Smooth muscle cell (in vitro differentiated cells): ENCODE measurements around the gene FZD4. TPM values are rescaled to one million over a fixed set of nuclear protein-coding genes. Genes with fewer than 3 reads are reported as not detected.

Source experiments
- DNase-seq: peaks from one replicate; lab custom pipeline; 2025; ENCODE audit not compliant: unreplicated experiment; lab: John Stamatoyannopoulos, UW
- H2AFZ ChIP-seq: fragments of 200-600 bp; sonication (generic); 2 replicates; pipeline ENCODE4 v1.6.0; 2016; ENCODE audit warnings: antibody characterized with exemption, low read depth, mild to moderate bottlenecking
- H3F3A ChIP-seq: fragments of 200-600 bp; sonication (generic); 2 replicates; pipeline ENCODE4 v1.6.0; 2017; ENCODE audit warnings: antibody characterized with exemption, low read depth
- H3K27ac ChIP-seq: fragments of 200-600 bp; sonication (generic); 2 replicates; pipeline ENCODE4 v1.5.1; 2016; ENCODE audit warnings: low read depth, mild to moderate bottlenecking
- H3K27me3 ChIP-seq: fragments of 200-600 bp; sonication (generic); 2 replicates; pipeline ENCODE4 v1.6.1; 2016; ENCODE audit warnings: low read depth, mild to moderate bottlenecking
- H3K36me3 ChIP-seq: fragments of 200-600 bp; sonication (generic); 2 replicates; pipeline ENCODE4 v1.5.1; 2016; ENCODE audit warnings: low read depth
- H3K4me1 ChIP-seq: fragments of 200-600 bp; sonication (generic); 2 replicates; pipeline ENCODE4 v1.5.1; 2016; ENCODE audit warnings: low read depth
- H3K4me2 ChIP-seq: fragments of 200-600 bp; sonication (generic); 2 replicates; pipeline ENCODE4 v1.6.0; 2016; ENCODE audit warnings: mild to moderate bottlenecking
- H3K4me3 ChIP-seq: fragments of 200-600 bp; sonication (generic); 2 replicates; pipeline ENCODE4 v1.5.1; 2016; ENCODE audit warnings: mild to moderate bottlenecking
- H3K79me2 ChIP-seq: fragments of 200-600 bp; sonication (generic); 2 replicates; pipeline ENCODE4 v1.6.0; 2016; ENCODE audit warnings: low read depth, mild to moderate bottlenecking
- H3K9ac ChIP-seq: fragments of 200-600 bp; sonication (generic); 2 replicates; pipeline ENCODE4 v1.6.0; 2016; ENCODE audit warnings: low read depth
- H3K9me3 ChIP-seq: fragments of 200-600 bp; sonication (generic); replicated peaks from 2 replicates; pipeline ENCODE4 v1.5.1; 2016; ENCODE audit warnings: low read depth
- H4K20me1 ChIP-seq: fragments of 200-600 bp; sonication (generic); 2 replicates; pipeline ENCODE4 v1.6.0; 2016; ENCODE audit warnings: low read depth
- CTCF ChIP-seq: fragments of 200-600 bp; sonication (generic); IDR thresholded peaks from 2 replicates; pipeline ENCODE4 v1.5.1; 2017; ENCODE audit warnings: borderline replicate concordance, mild to moderate bottlenecking, antibody characterized with exemption; ENCODE audit not compliant: insufficient read depth, poor library complexity, severe bottlenecking
- WGBS: methylation state at CpG from one replicate; pipeline ENCODE4 v1.1.7; 2016; ENCODE audit warnings: low lambda C conversion rate; 5-methylcytosine and 5-hydroxymethylcytosine counted together
- polyA plus RNA-seq: library from polyadenylated mRNA; unstranded; fragments of >200 nt; fragmentation: Nextera tagmentation; extraction: Ambion mirVana; gene quantifications from 2 replicates; pipeline ENCODE4 v1.2.1, GENCODE V29; 2016
- total RNA-seq: library from RNA; depleted of rRNA; stranded (reverse); fragments of >200 nt; gene quantifications from 2 replicates; pipeline ENCODE4 v1.2.3, GENCODE V29; 2014

Gene FZD4
- total and polyA plus RNA-seq, 2 experiments from 2014 or later, result 1.8 to 5.8 TPM

GRCh38 chr11:86930957-86931547 lies 24.1 kb downstream of the FZD4 start:
- Histone ChIP-seq H3K9ac (no peak overlapping the region), H4K20me1 (no peaks in the 10 kb centered on the region), H3K36me3 (no peaks in the 10 kb centered on the region), H3K4me3 (no peak overlapping the region), H3K9me3 (no peaks in the 10 kb centered on the region), H3K27ac (no peak overlapping the region), H3K27me3 (no peaks in the 10 kb centered on the region), H2AFZ (no peak overlapping the region), H3K4me1 (no peaks in the 10 kb centered on the region), H3K79me2 (no peaks in the 10 kb centered on the region), H3F3A (no peaks in the 10 kb centered on the region), H3K4me2 (no peak overlapping the region)
- WGBS, result 89% methylated on average over 1 of the region's 1 CpG
- no peak for DNase-seq
- no peak for TF ChIP-seq CTCF

- no peak for TF ChIP-seq CTCF
- H3F3A ChIP-seq, result no peaks in the 10 kb centered on the region
- H3K36me3 ChIP-seq, result no peaks in the 10 kb centered on the region
- no peaks in the 10 kb centered on the region for H4K20me1 ChIP-seq
- H3K4me1 ChIP-seq, result peaks cover 4% of the 10 kb centered on the region
- no peaks in the 10 kb centered on the region for H3K79me2 ChIP-seq
- no peak overlapping the region for H3K27ac ChIP-seq
- no peaks in the 10 kb centered on the region for H3K9me3 ChIP-seq
- no peak overlapping the region for H3K4me2 ChIP-seq
- no peaks in the 10 kb centered on the region for H3K27me3 ChIP-seq
- H3K9ac ChIP-seq, result no peak overlapping the region
- H2AFZ ChIP-seq, result no peak overlapping the region
- no peak overlapping the region for H3K4me3 ChIP-seq
- WGBS, result 92% methylated on average over 3 of the region's 3 CpGs
- DNase-seq, result no peak
These were observed 28.2 kb downstream of the FZD4 start for GRCh38 chr11:86926975-86927374.

GRCh38 chr11:86923999-86924766 lies 31.0 kb downstream of the FZD4 start:
- Histone ChIP-seq H3K27me3 (no peaks in the 10 kb centered on the region), H3K4me2 (no peak overlapping the region), H3K79me2 (no peaks in the 10 kb centered on the region), H3K27ac (no peak overlapping the region), H4K20me1 (no peaks in the 10 kb centered on the region), H3F3A (peaks cover under 1% of the 10 kb centered on the region), H3K9ac (no peak overlapping the region), H2AFZ (no peak overlapping the region), H3K9me3 (no peaks in the 10 kb centered on the region), H3K4me3 (no peak overlapping the region), H3K36me3 (no peaks in the 10 kb centered on the region), H3K4me1 (peaks cover 6% of the 10 kb centered on the region)
- no peak for TF ChIP-seq CTCF
- DNase-seq, result no peak
- WGBS, result 56% methylated on average over 6 of the region's 6 CpGs

GRCh38 chr11:86922225-86922624 lies 33.0 kb downstream of the FZD4 start:
- Histone ChIP-seq H4K20me1 (no peaks in the 10 kb centered on the region), H3K4me2 (no peak overlapping the region), H3K27ac (no peak overlapping the region), H3K79me2 (no peaks in the 10 kb centered on the region), H3K4me3 (no peak overlapping the region), H3K27me3 (no peaks in the 10 kb centered on the region), H3K4me1 (peaks cover 14% of the 10 kb centered on the region), H3F3A (peaks cover 4% of the 10 kb centered on the region), H3K9ac (no peak overlapping the region), H3K36me3 (no peaks in the 10 kb centered on the region), H3K9me3 (no peaks in the 10 kb centered on the region), H2AFZ (no peak overlapping the region)
- no peak for DNase-seq
- TF ChIP-seq CTCF, result no peak
- WGBS, result 100% methylated on average over 1 of the region's 1 CpG
